HCT116 (cell line): ENCODE measurements around the gene ANKRD36B. TPM values are rescaled to one million over a fixed set of nuclear protein-coding genes. Genes with fewer than 3 reads are reported as not detected.
"Not testable (repeated sequence)": the region's sequence is repeated elsewhere in the genome, so short reads cannot be mapped to it uniquely, and the experiment has no call there.

Experiments
- ATAC-seq: fragments of 200-7000 bp; cut with Tn5 transposase; 2 replicates; pipeline ENCODE4 v1.9.1; 2020; ENCODE audit warnings: mild to moderate bottlenecking, moderate library complexity
- BruUV-seq: library from RNA; stranded (reverse); fragments of 400-500 nt; replicated peaks from 2 replicates; lab custom pipeline; 2021; lab: Mats Ljungman, UMichigan
- CTCF ChIA-PET: fragments of 300-600 bp; sonication (Branson Sonifier 250); formaldehyde crosslinking; loops from one replicate; lab custom pipeline; 2021; ENCODE audit warnings: antibody characterized with exemption; lab: Charles Lee
- POLR2A ChIA-PET: fragments of 300-600, 350-600 bp; sonication (Branson Sonifier 250); formaldehyde crosslinking; loops from one replicate; lab custom pipeline; 2021; ENCODE audit warnings: antibody characterized with exemption; lab: Charles Lee
- RAD21 ChIA-PET, 2 experiments: fragments of 300-600 bp; sonication (Branson Sonifier 250); formaldehyde crosslinking; loops; one replicate each; lab custom pipeline; 2023; ENCODE audit warnings: low total read pairs in 2 of 2; ENCODE audit not compliant: uncharacterized antibody in 2 of 2, unreplicated experiment in 2 of 2, low non-redundant PET in 1 of 2; lab: Charles Lee
- DNase-seq: peaks from one replicate; pipeline ENCODE4 v3.0.0-alpha.2; 2010; ENCODE audit warnings: low read depth, low spot score
- H2AFZ ChIP-seq: fragments of 200-600 bp; shearing (Covaris generic), sonication (generic); 2 replicates; pipeline ENCODE4 v1.6.1; 2017; ENCODE audit warnings: low read depth, mixed run types, mixed read lengths, antibody characterized with exemption, low read length; ENCODE audit not compliant: poor library complexity, severe bottlenecking
- H3K27ac ChIP-seq: 2 replicates; pipeline ENCODE4 v1.5.1; 2012; ENCODE audit warnings: low read depth, low read length
- H3K27me3 ChIP-seq: fragments of 200-600 bp; sonication (generic); 2 replicates; pipeline ENCODE4 v1.6.1; 2016; ENCODE audit warnings: mixed run types, low read length, mixed read lengths; ENCODE audit not compliant: insufficient read depth
- H3K36me3 ChIP-seq, 2 experiments: fragments of 200-500 bp in 1 of 2; fragments of 200-600 bp in 1 of 2; sonication (Bioruptor generic) in 1 of 2; sonication (generic) in 1 of 2; 2 replicates each; pipeline versions ENCODE4 v1.5.1 to v1.6.1; 2014 to 2016; ENCODE audit warnings: low read length in 2 of 2, inconsistent platforms in 1 of 2, mixed read lengths in 1 of 2, mixed run types in 1 of 2; ENCODE audit not compliant: insufficient read depth in 2 of 2, control insufficient read depth in 1 of 2
- H3K4me1 ChIP-seq, 2 experiments: fragments of 200-600 bp in 1 of 2; sonication (generic) in 1 of 2; 2 replicates each; pipeline versions ENCODE4 v1.5.1 to v1.6.1; 2012 to 2017; ENCODE audit warnings: low read length in 2 of 2, inconsistent platforms in 1 of 2, mild to moderate bottlenecking in 1 of 2, mixed read lengths in 1 of 2, mixed run types in 1 of 2, moderate library complexity in 1 of 2; ENCODE audit not compliant: insufficient read depth in 2 of 2, control insufficient read depth in 1 of 2
- H3K4me2 ChIP-seq: fragments of 200-600 bp; sonication (generic); 2 replicates; pipeline ENCODE4 v1.6.1; 2017; ENCODE audit warnings: mixed run types, low read length, mixed read lengths
- H3K4me3 ChIP-seq, 2 experiments: fragments of 200-600 bp in 1 of 2; sonication (generic) in 1 of 2; replicated peaks in 1 of 2; 2 replicates each; pipeline ENCODE4 v1.5.1; 2011 to 2016; ENCODE audit warnings: low read length in 2 of 2, control low read depth in 1 of 2, low read depth in 1 of 2, mild to moderate bottlenecking in 1 of 2, mixed read lengths in 1 of 2, mixed run types in 1 of 2
- H3K79me2 ChIP-seq: fragments of 200-600 bp; sonication (generic); 2 replicates; pipeline ENCODE4 v1.6.1; 2017; ENCODE audit warnings: mild to moderate bottlenecking, mixed run types, low read length, moderate library complexity, mixed read lengths; ENCODE audit not compliant: insufficient read depth
- H3K9ac ChIP-seq: fragments of 200-600 bp; sonication (generic); 2 replicates; pipeline ENCODE4 v1.6.1; 2016; ENCODE audit warnings: low read length, mixed read lengths
- H3K9me2 ChIP-seq: fragments of 200-600 bp; sonication (generic), shearing (Covaris generic); 2 replicates; pipeline ENCODE4 v1.6.1; 2017; ENCODE audit warnings: mixed run types, mild to moderate bottlenecking, moderate library complexity; ENCODE audit not compliant: insufficient read depth
- H3K9me3 ChIP-seq, 2 experiments: fragments of 200-500 bp in 1 of 2; fragments of 200-600 bp in 1 of 2; sonication (Bioruptor generic) in 1 of 2; sonication (generic) in 1 of 2; 2 replicates each; pipeline ENCODE4 v1.6.1; 2014 to 2017; ENCODE audit warnings: low read length in 2 of 2, mixed read lengths in 2 of 2, inconsistent platforms in 1 of 2, low read depth in 1 of 2, mild to moderate bottlenecking in 1 of 2, mixed run types in 1 of 2, moderate library complexity in 1 of 2; ENCODE audit not compliant: control insufficient read depth in 1 of 2, insufficient read depth in 1 of 2
- H4K20me1 ChIP-seq: fragments of 200-600 bp; sonication (generic), shearing (Covaris generic); 2 replicates; pipeline ENCODE4 v1.6.1; 2017; ENCODE audit warnings: mixed run types, mild to moderate bottlenecking, moderate library complexity; ENCODE audit not compliant: insufficient read depth
- CBX3 ChIP-seq: IDR thresholded peaks from 2 replicates; pipeline ENCODE4 v1.6.1; 2012; ENCODE audit warnings: low read depth
- EGR1 ChIP-seq: IDR thresholded peaks from 2 replicates; pipeline ENCODE4 v1.6.1; 2012; ENCODE audit warnings: low read depth
- ELF1 ChIP-seq: IDR thresholded peaks from 2 replicates; pipeline ENCODE4 v1.6.1; 2012; ENCODE audit warnings: low read depth, borderline replicate concordance
- POLR2AphosphoS5 ChIP-seq: IDR thresholded peaks from 2 replicates; pipeline ENCODE4 v1.6.1; 2011; ENCODE audit warnings: mild to moderate bottlenecking, low read depth, low read length, moderate library complexity
- RAD21 ChIP-seq: IDR thresholded peaks from 2 replicates; pipeline ENCODE4 v1.6.1; 2012; ENCODE audit warnings: low read depth, mild to moderate bottlenecking
- YY1 ChIP-seq: IDR thresholded peaks from 2 replicates; pipeline ENCODE4 v1.6.1; 2011; ENCODE audit warnings: low read length, low read depth, moderate library complexity, mild to moderate bottlenecking; ENCODE audit not compliant: insufficient replicate concordance; ENCODE audit errors: extremely low read depth
- intact Hi-C: fragments of 100-400 bp; cut with micrococcal nuclease; formaldehyde crosslinking; loops from 2 replicates; pipeline ENCODE4 v1.10.0; 2022
- total RNA-seq: library from RNA; stranded (reverse); gene quantifications from one replicate; pipeline ENCODE4 v1.2.1, GENCODE V29; 2021; ENCODE audit not compliant: unreplicated experiment
- TF ChIP-seq, protein P1 (sequence below): IDR thresholded peaks from 2 replicates; pipeline ENCODE4 v1.6.1; 2012
- TF ChIP-seq, protein P2 (sequence below): IDR thresholded peaks from 2 replicates; pipeline ENCODE4 v1.6.1; 2012
- TF ChIP-seq, protein P3 (sequence below): IDR thresholded peaks from 2 replicates; pipeline ENCODE4 v1.6.1; 2011; ENCODE audit warnings: mild to moderate bottlenecking, low read length, moderate library complexity; ENCODE audit not compliant: insufficient replicate concordance; ENCODE audit errors: extremely low read depth

The ANKRD36B gene
- total RNA-seq, 1 experiment from 2014 or later: 16.5 TPM

DNA sequence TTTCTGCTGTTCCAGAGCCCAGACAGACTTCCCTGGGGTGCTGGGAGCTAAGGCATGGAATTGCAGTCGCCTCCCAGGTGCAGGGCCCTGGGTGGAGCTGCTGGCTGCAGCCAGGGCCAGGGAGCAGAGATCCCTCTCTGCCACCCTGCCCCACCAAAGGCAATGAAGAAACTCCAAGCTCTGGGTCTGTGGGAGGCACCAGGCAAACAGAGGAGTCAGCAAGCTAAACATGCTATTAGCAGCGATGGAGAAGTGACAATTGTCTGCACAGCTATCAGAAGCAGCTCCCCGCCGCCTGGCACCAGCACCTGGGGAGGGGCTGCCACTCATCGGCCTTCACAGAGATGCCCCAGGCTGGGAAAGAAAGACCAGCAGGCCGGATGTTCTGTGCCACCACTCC lies 28.2 kb upstream of the ANKRD36B start:
- no peaks in the 10 kb centered on the region for H3K36me3 ChIP-seq
- H3K27ac ChIP-seq: no peak overlapping the region
- H3K27me3 ChIP-seq: no peaks in the 10 kb centered on the region
- TF ChIP-seq, protein P1, sequence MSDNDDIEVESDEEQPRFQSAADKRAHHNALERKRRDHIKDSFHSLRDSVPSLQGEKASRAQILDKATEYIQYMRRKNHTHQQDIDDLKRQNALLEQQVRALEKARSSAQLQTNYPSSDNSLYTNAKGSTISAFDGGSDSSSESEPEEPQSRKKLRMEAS: no peak
- TF ChIP-seq YY1 (no peak), POLR2AphosphoS5 (no peak), RAD21 (no peak), ELF1 (no peak), CBX3 (no peak), EGR1 (no peak)
- TF ChIP-seq, protein P2, sequence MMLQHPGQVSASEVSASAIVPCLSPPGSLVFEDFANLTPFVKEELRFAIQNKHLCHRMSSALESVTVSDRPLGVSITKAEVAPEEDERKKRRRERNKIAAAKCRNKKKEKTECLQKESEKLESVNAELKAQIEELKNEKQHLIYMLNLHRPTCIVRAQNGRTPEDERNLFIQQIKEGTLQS: no peak
- TF ChIP-seq, protein P3, sequence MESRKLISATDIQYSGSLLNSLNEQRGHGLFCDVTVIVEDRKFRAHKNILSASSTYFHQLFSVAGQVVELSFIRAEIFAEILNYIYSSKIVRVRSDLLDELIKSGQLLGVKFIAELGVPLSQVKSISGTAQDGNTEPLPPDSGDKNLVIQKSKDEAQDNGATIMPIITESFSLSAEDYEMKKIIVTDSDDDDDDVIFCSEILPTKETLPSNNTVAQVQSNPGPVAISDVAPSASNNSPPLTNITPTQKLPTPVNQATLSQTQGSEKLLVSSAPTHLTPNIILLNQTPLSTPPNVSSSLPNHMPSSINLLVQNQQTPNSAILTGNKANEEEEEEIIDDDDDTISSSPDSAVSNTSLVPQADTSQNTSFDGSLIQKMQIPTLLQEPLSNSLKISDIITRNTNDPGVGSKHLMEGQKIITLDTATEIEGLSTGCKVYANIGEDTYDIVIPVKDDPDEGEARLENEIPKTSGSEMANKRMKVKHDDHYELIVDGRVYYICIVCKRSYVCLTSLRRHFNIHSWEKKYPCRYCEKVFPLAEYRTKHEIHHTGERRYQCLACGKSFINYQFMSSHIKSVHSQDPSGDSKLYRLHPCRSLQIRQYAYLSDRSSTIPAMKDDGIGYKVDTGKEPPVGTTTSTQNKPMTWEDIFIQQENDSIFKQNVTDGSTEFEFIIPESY: no peak
- H3K9me3 ChIP-seq: no peaks in the 10 kb centered on the region
- ChIA-PET CTCF (no interaction called here), POLR2A (no interaction called here), RAD21 (no interaction called here)
- no peak overlapping the region for H3K4me2 ChIP-seq
- H3K9me2 ChIP-seq: no peaks in the 10 kb centered on the region
- intact Hi-C loops: no loop called here
- H3K4me3 ChIP-seq: no peak overlapping the region
- no peaks in the 10 kb centered on the region for H3K79me2 ChIP-seq
- ATAC-seq (no peak), DNase-seq (no peak)
- no peak overlapping the region for H2AFZ ChIP-seq
- no peak overlapping the region for H3K9ac ChIP-seq
- peaks cover 0 to 4% of the 10 kb centered on the region in 2 experiments; a peak in 1 of 4 replicates for H3K4me1 ChIP-seq
- H4K20me1 ChIP-seq: no peaks in the 10 kb centered on the region
- BruUV-seq: no TSS peak

DNA sequence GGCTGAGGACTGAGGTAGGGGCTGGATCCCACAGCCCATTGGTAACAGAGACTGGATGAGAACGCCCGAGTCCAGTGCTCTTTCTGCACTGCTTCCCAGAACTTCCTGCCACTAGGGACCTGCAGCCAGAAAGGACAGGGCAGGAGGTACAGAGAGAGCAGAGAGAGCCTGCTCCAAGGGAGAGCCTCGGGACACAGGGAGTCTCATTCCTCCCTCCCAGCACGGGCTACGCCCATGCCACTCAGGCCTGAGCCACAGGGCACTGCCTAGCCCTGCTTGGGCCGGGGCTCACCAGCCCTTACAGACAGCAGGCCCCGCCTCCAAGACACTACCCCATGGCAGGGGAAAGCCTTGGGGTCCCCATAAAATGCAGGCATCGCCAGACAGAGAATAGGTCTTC lies 26.1 kb upstream of the ANKRD36B start:
- H3K79me2 ChIP-seq, CTCF ChIA-PET, H3K4me3 ChIP-seq, H3K9ac ChIP-seq, DNase-seq, BruUV-seq, H4K20me1 ChIP-seq, H3K27me3 ChIP-seq, intact Hi-C loops, H3K27ac ChIP-seq, H3K9me3 ChIP-seq, RAD21 ChIA-PET, H3K4me1 ChIP-seq, H3K9me2 ChIP-seq, H2AFZ ChIP-seq, H3K4me2 ChIP-seq, H3K36me3 ChIP-seq, POLR2A ChIA-PET: not testable (repeated sequence)
- ATAC-seq: 0 out of 2 replicates have a peak, but pooled peaks have one; percentile 29

DNA sequence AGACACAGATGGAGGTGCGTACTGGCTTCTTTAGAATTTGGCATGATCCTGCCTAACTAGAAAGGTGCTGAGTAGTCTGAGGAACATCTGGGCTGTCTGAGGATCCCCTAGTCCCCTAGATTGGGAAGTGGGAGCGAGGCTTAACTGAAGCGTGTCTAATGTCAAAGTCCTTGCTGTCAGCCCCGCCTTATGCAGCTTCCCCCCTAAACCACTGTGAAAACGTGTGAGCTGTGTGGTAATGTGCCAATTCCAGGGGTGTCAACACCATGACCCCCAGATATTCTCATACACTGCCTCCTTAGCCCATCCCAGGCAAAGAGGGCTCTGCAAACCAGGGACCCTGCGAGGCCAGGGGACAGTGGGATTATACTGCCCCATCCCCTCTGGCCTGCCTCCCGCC lies 22.2 kb upstream of the ANKRD36B start:
- BruUV-seq, DNase-seq, H3K27ac ChIP-seq, RAD21 ChIA-PET, H3K9me3 ChIP-seq, POLR2A ChIA-PET, H4K20me1 ChIP-seq, H3K4me3 ChIP-seq, H3K9me2 ChIP-seq, H3K4me1 ChIP-seq, H3K4me2 ChIP-seq, H3K79me2 ChIP-seq, H3K36me3 ChIP-seq, H3K9ac ChIP-seq, H3K27me3 ChIP-seq, CTCF ChIA-PET, ATAC-seq, H2AFZ ChIP-seq, intact Hi-C loops: not testable (repeated sequence)
